PC-3 (cell line): ENCODE results near the gene KMT2C. TPM values are rescaled to one million over a fixed set of nuclear protein-coding genes. Genes with fewer than 3 reads are reported as not detected.

Source experiments
- ATAC-seq: fragments of 200-7000 bp; cut with Tn5 transposase; 2 replicates; pipeline ENCODE4 v1.9.1; 2020; ENCODE audit warnings: mild to moderate bottlenecking, moderate library complexity
- BruUV-seq: library from RNA; stranded (reverse); fragments of 400-500 nt; replicated peaks from 2 replicates; lab custom pipeline; 2021; lab: Mats Ljungman, UMichigan
- CTCF ChIA-PET: fragments of 300-600 bp; sonication (Branson Sonifier 250); formaldehyde crosslinking; loops from one replicate; lab custom pipeline; 2022; ENCODE audit warnings: antibody characterized with exemption; lab: Charles Lee
- POLR2A ChIA-PET: fragments of 300-600 bp; sonication (Branson Sonifier 250); formaldehyde crosslinking; loops from one replicate; lab custom pipeline; 2022; ENCODE audit warnings: antibody characterized with exemption; ENCODE audit not compliant: unreplicated experiment; lab: Charles Lee
- DNase-seq: peaks from one replicate; pipeline ENCODE4 v3.0.0-alpha.2; 2015
- H2AFZ ChIP-seq: fragments of 300-600 bp; sonication (generic); 2 replicates; pipeline ENCODE4 v1.6.0; 2016; ENCODE audit warnings: antibody characterized with exemption, low read length
- H3F3A ChIP-seq: fragments of 300-600 bp; sonication (generic); one replicate; pipeline ENCODE4 v1.6.0; 2017; ENCODE audit warnings: antibody characterized with exemption, low read length, control low read depth, mild to moderate bottlenecking; ENCODE audit not compliant: unreplicated experiment
- H3K27ac ChIP-seq: fragments of 300-600 bp; sonication (generic); 2 replicates; pipeline ENCODE4 v1.5.1; 2016; ENCODE audit warnings: mild to moderate bottlenecking, low read length
- H3K27me3 ChIP-seq: fragments of 300-600 bp; sonication (generic); 2 replicates; pipeline ENCODE4 v1.6.1; 2016; ENCODE audit warnings: low read length, mixed read lengths
- H3K36me3 ChIP-seq: fragments of 300-600 bp; sonication (generic); 2 replicates; pipeline ENCODE4 v1.6.1; 2016; ENCODE audit warnings: low read depth, mixed run types, low read length, mixed read lengths
- H3K4me1 ChIP-seq: fragments of 300-600 bp; sonication (generic); 2 replicates; pipeline ENCODE4 v1.5.1; 2016; ENCODE audit warnings: low read length; ENCODE audit not compliant: insufficient read depth
- H3K4me2 ChIP-seq: fragments of 300-600 bp; sonication (generic); 2 replicates; pipeline ENCODE4 v1.6.0; 2016; ENCODE audit warnings: low read length
- H3K4me3 ChIP-seq: fragments of 300-600 bp; sonication (generic); 2 replicates; pipeline ENCODE4 v1.5.1; 2016; ENCODE audit warnings: mild to moderate bottlenecking, low read length, mixed read lengths
- H3K79me2 ChIP-seq: fragments of 300-600 bp; sonication (generic); 2 replicates; pipeline ENCODE4 v1.6.1; 2017; ENCODE audit warnings: low read length, mixed read lengths
- H3K9ac ChIP-seq: fragments of 300-600 bp; sonication (generic); 2 replicates; pipeline ENCODE4 v1.6.0; 2016; ENCODE audit warnings: mild to moderate bottlenecking, low read length
- H3K9me2 ChIP-seq: fragments of 300-600 bp; sonication (generic); replicated peaks from 2 replicates; pipeline ENCODE4 v1.6.1; 2016; ENCODE audit warnings: mixed run types, low read length, mixed read lengths
- H3K9me3 ChIP-seq: fragments of 300-600 bp; sonication (generic); 2 replicates; pipeline ENCODE4 v1.6.1; 2016; ENCODE audit warnings: low read length, mixed read lengths
- H4K20me1 ChIP-seq: fragments of 300-600 bp; sonication (generic); 2 replicates; pipeline ENCODE4 v1.6.1; 2016; ENCODE audit warnings: low read length, mixed read lengths
- EZH2 ChIP-seq: fragments of 300-600 bp; sonication (generic); IDR thresholded peaks from one replicate; pipeline ENCODE4 v1.6.1; 2017; ENCODE audit warnings: antibody characterized with exemption, mild to moderate bottlenecking, low read length; ENCODE audit not compliant: unreplicated experiment
- EZH2phosphoT487 ChIP-seq: fragments of 300-600 bp; sonication (generic); IDR thresholded peaks from 2 replicates; pipeline ENCODE4 v1.6.1; 2018; ENCODE audit warnings: mild to moderate bottlenecking, antibody characterized with exemption, low read length, borderline replicate concordance
- intact Hi-C: fragments of 100-400 bp; cut with micrococcal nuclease; formaldehyde crosslinking; loops from 2 replicates; pipeline ENCODE4 v1.9.0; 2023
- total RNA-seq: library from RNA; depleted of rRNA; stranded (reverse); fragments of >200 nt; gene quantifications from 2 replicates; pipeline ENCODE4 v1.2.3, GENCODE V29; 2014
- TF ChIP-seq, protein P1 (sequence below): fragments of 300-600 bp; sonication (generic); conservative IDR thresholded peaks from 2 replicates; pipeline ENCODE4 v1.5.1; 2017; ENCODE audit warnings: antibody characterized with exemption, low read depth, mild to moderate bottlenecking, low read length

Gene KMT2C
- total RNA-seq, 1 experiment from 2014 or later: 15.3 TPM

DNA sequence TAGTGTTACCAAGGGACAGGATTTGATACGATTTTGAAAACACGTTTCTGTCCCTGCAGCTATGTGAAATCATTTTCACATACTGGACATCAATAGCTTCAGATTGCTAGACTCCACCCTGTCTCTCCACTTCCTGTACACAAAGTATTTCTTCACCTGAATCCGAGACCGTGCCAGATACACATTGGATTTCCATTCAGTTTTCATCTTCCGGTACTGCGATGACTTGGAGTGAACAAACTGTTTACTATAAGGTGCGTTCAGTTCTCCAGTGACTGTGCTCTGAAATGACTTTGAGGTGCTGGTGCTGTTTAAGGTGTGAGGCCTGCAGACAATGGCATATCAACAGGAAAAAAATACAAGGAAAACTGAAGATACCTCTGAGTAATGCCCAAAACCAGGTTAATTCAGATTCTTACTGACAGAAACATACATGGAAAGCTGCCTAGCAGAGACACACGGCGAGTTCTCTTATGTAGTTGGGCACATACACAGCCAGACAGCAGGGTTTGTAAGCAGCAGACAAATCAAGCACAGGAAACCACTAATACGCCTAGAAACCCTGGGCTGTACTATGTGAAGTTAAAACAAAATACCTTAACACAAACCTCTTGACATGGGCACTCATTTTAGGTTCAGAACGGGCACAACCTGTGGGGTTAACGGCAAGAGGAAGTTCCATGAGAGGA lies 291.1 kb downstream of the KMT2C start:
- no peak overlapping the region for H3K4me2 ChIP-seq
- no peaks in the 10 kb centered on the region for H3F3A ChIP-seq
- H3K4me3 ChIP-seq: no peak overlapping the region
- ChIA-PET POLR2A (no interaction called here), CTCF (no interaction called here)
- H3K4me1 ChIP-seq: no peaks in the 10 kb centered on the region
- ATAC-seq: no peak
- DNase-seq: no peak
- H3K9me2 ChIP-seq: no peaks in the 10 kb centered on the region
- no peaks in the 10 kb centered on the region for H3K9me3 ChIP-seq
- no peaks in the 10 kb centered on the region for H3K79me2 ChIP-seq
- H4K20me1 ChIP-seq: 0 out of 2 replicates have a peak, but pooled peaks cover 6% of the 10 kb centered on the region
- intact Hi-C loops: loop anchor here (5.0 to 10.0 kb wide), 2 partner anchors 150 to 362 kb away; no protein-coding TSS in a partner anchor
- no peak overlapping the region for H3K27ac ChIP-seq
- peaks cover 30% of the 10 kb centered on the region for H3K36me3 ChIP-seq
- no peak overlapping the region for H2AFZ ChIP-seq
- TF ChIP-seq EZH2 (no peak), EZH2phosphoT487 (no peak)
- TF ChIP-seq, protein P1, sequence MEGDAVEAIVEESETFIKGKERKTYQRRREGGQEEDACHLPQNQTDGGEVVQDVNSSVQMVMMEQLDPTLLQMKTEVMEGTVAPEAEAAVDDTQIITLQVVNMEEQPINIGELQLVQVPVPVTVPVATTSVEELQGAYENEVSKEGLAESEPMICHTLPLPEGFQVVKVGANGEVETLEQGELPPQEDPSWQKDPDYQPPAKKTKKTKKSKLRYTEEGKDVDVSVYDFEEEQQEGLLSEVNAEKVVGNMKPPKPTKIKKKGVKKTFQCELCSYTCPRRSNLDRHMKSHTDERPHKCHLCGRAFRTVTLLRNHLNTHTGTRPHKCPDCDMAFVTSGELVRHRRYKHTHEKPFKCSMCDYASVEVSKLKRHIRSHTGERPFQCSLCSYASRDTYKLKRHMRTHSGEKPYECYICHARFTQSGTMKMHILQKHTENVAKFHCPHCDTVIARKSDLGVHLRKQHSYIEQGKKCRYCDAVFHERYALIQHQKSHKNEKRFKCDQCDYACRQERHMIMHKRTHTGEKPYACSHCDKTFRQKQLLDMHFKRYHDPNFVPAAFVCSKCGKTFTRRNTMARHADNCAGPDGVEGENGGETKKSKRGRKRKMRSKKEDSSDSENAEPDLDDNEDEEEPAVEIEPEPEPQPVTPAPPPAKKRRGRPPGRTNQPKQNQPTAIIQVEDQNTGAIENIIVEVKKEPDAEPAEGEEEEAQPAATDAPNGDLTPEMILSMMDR: no peak
- H3K27me3 ChIP-seq: no peaks in the 10 kb centered on the region
- no TSS peak for BruUV-seq
- H3K9ac ChIP-seq: no peak overlapping the region

DNA sequence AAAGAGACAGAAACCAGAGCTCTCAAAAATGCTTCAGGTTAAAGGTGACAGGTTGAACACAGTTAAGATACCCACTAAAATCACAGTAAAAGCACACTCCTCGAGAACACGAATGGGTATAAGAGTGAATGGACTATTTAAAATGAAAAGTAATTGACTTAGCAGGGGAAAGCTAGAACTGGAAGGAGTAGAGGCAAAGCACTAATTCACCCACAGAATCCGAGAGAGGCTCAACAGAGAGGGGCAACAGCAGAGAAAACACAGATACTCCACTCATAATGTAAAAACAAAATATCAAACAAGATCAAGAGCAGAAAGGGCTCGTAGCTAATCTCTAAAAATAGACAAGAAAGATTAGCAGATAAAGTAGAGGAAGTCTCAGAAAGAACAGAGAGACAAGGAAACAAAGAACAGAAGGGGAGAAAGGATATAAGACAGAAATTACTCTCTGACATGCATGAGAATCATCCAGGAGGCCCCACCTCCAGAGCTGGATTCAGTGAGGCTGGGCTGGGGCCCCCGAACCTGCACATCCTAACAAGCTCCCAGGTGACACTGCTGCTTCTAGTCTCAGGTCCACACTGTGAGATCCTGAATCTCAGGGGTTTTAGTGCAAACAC lies 292.7 kb downstream of the KMT2C start:
- no peaks in the 10 kb centered on the region for H3K9me2 ChIP-seq
- H3K4me3 ChIP-seq: no peak overlapping the region
- intact Hi-C loops: loop anchor here (10.0 kb wide), 1 partner anchor 148 kb away; no protein-coding TSS in a partner anchor
- H4K20me1 ChIP-seq: 0 out of 2 replicates have a peak, but pooled peaks cover 6% of the 10 kb centered on the region
- H3K4me1 ChIP-seq: no peaks in the 10 kb centered on the region
- no peaks in the 10 kb centered on the region for H3F3A ChIP-seq
- no peak overlapping the region for H3K4me2 ChIP-seq
- no peak overlapping the region for H2AFZ ChIP-seq
- ChIA-PET CTCF (no interaction called here), POLR2A (no interaction called here)
- H3K9me3 ChIP-seq: no peaks in the 10 kb centered on the region
- ATAC-seq (no peak), DNase-seq (no peak)
- peaks cover 32% of the 10 kb centered on the region for H3K36me3 ChIP-seq
- TF ChIP-seq, protein P1: no peak
- TF ChIP-seq EZH2phosphoT487 (no peak), EZH2 (no peak)
- H3K9ac ChIP-seq: no peak overlapping the region
- H3K79me2 ChIP-seq: no peaks in the 10 kb centered on the region
- H3K27me3 ChIP-seq: no peaks in the 10 kb centered on the region
- BruUV-seq: no TSS peak
- H3K27ac ChIP-seq: no peak overlapping the region

DNA sequence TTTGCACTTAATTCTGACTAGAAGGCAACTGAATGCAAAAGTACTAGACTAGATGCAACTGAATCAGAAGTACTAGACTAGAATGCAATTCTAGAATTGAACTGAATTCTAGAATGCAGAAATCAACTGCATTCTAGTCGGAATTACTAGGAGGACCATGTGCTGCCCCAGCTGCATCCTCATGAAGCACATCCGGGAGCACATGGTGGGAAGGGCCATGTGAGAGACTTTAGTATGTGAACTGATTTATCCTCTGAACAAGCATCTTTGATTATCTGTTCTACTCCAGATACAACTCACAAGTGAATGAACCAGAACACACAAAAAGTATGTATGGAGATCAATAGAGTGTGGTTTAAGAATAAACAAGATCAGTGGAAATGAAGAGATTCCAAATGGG lies 295.2 kb downstream of the KMT2C start:
- TF ChIP-seq EZH2phosphoT487 (no peak), EZH2 (no peak)
- TF ChIP-seq, protein P1: no peak
- no peaks in the 10 kb centered on the region for H3K4me1 ChIP-seq
- H3K9me2 ChIP-seq: no peaks in the 10 kb centered on the region
- CTCF ChIA-PET: no interaction called here
- POLR2A ChIA-PET: no interaction called here
- H4K20me1 ChIP-seq: no peaks in the 10 kb centered on the region
- intact Hi-C loops: loop anchor here (10.0 kb wide), 1 partner anchor 146 kb away; no protein-coding TSS in a partner anchor
- ATAC-seq (no peak), DNase-seq (no peak)
- no peak overlapping the region for H3K9ac ChIP-seq
- H3K4me3 ChIP-seq: no peak overlapping the region
- H3K27ac ChIP-seq: no peak overlapping the region
- no peaks in the 10 kb centered on the region for H3K9me3 ChIP-seq
- H3K4me2 ChIP-seq: no peak overlapping the region
- H3K27me3 ChIP-seq: no peaks in the 10 kb centered on the region
- no peak overlapping the region for H2AFZ ChIP-seq
- H3K36me3 ChIP-seq: peaks cover 29% of the 10 kb centered on the region
- no TSS peak for BruUV-seq
- no peaks in the 10 kb centered on the region for H3F3A ChIP-seq
- no peaks in the 10 kb centered on the region for H3K79me2 ChIP-seq
